ENCODE results near the gene YTHDF1. TPM values are rescaled to one million over a fixed set of nuclear protein-coding genes. Genes with fewer than 3 reads are reported as not detected.

Gene YTHDF1
- total RNA-seq, 1 experiment from 2014 or later: 196 TPM

GRCh38 chr20:63188159-63188442 lies 27.8 kb downstream of the YTHDF1 start:
- no peak for DNase-seq
- H3K9me3 Mint-ChIP-seq (ENCODE audit: unreplicated experiment): no peaks in the 10 kb centered on the region
- ChIA-PET CTCF (no interaction called here), POLR2A (no interaction called here)
- H3K27me3 ChIP-seq (replicated peaks; ENCODE audit: control insufficient read depth, insufficient read depth, low read length): no peaks in the 10 kb centered on the region
- H3K27me3 Mint-ChIP-seq (ENCODE audit: insufficient read depth, unreplicated experiment): no peaks in the 10 kb centered on the region
- no peak overlapping the region for H3K27ac Mint-ChIP-seq (ENCODE audit: unreplicated experiment)
- peaks cover 10% of the 10 kb centered on the region for H3K36me3 Mint-ChIP-seq (ENCODE audit: insufficient read depth, unreplicated experiment)
- peaks cover 7% of the 10 kb centered on the region; the same call in 1 of the 2 replicates for H3K9me3 ChIP-seq
- H3K4me1 Mint-ChIP-seq (ENCODE audit: low read depth, unreplicated experiment): peaks cover 6% of the 10 kb centered on the region
- no peak overlapping the region for H3K4me3 Mint-ChIP-seq (ENCODE audit: unreplicated experiment)
- no peak overlapping the region for H3K4me3 ChIP-seq (ENCODE audit: low read depth, low read length)
- H3K4me1 ChIP-seq: 0 out of 2 replicates have a peak, but pooled peaks cover 6% of the 10 kb centered on the region
- intact Hi-C loops (cut with micrococcal nuclease; ENCODE audit: unreplicated experiment): no loop called here
- no peak for TF ChIP-seq CTCF (IDR thresholded peaks at IDR 0.05; ENCODE audit: insufficient read depth in 1 of 2, low read depth in 1 of 2, low read length in 1 of 2, severe bottlenecking in 1 of 2, unreplicated experiment in 1 of 2)
- BruUV-seq (replicated peaks): no TSS peak
- no peaks in the 10 kb centered on the region for H3K36me3 ChIP-seq (ENCODE audit: control insufficient read depth, insufficient read depth, low read length)

GRCh38 chr20:63187338-63188158 lies 28.4 kb downstream of the YTHDF1 start:
- H3K27ac Mint-ChIP-seq (ENCODE audit: unreplicated experiment): peak overlapping the region; percentile 6
- no peak overlapping the region for H3K4me3 ChIP-seq (ENCODE audit: low read depth, low read length)
- CTCF ChIA-PET: no interaction called here
- intact Hi-C loops (cut with micrococcal nuclease; ENCODE audit: unreplicated experiment): no loop called here
- no peak for TF ChIP-seq CTCF (IDR thresholded peaks at IDR 0.05; ENCODE audit: insufficient read depth in 1 of 2, low read depth in 1 of 2, low read length in 1 of 2, severe bottlenecking in 1 of 2, unreplicated experiment in 1 of 2)
- POLR2A ChIA-PET: no interaction called here
- H3K27me3 ChIP-seq (replicated peaks; ENCODE audit: control insufficient read depth, insufficient read depth, low read length): no peaks in the 10 kb centered on the region
- H3K36me3 Mint-ChIP-seq (ENCODE audit: insufficient read depth, unreplicated experiment): peaks cover 5% of the 10 kb centered on the region
- no peak overlapping the region for H3K4me3 Mint-ChIP-seq (ENCODE audit: unreplicated experiment)
- DNase-seq: no peak
- H3K4me1 Mint-ChIP-seq (ENCODE audit: low read depth, unreplicated experiment): peaks cover 6% of the 10 kb centered on the region
- no peaks in the 10 kb centered on the region for H3K36me3 ChIP-seq (ENCODE audit: control insufficient read depth, insufficient read depth, low read length)
- no peaks in the 10 kb centered on the region for H3K9me3 Mint-ChIP-seq (ENCODE audit: unreplicated experiment)
- no peaks in the 10 kb centered on the region for H3K27me3 Mint-ChIP-seq (ENCODE audit: insufficient read depth, unreplicated experiment)
- no TSS peak for BruUV-seq (replicated peaks)
- H3K9me3 ChIP-seq: peaks cover 7% of the 10 kb centered on the region; the same call in 1 of the 2 replicates
- H3K4me1 ChIP-seq: 0 out of 2 replicates have a peak, but pooled peaks cover 7% of the 10 kb centered on the region

- intact Hi-C loops (cut with micrococcal nuclease; ENCODE audit: unreplicated experiment): no loop called here
- DNase-seq: no peak
Measured at GRCh38 chr20:63186528-63187316, 29.2 kb downstream of the YTHDF1 start.

More at GRCh38 chr20:63186528-63187316, 29.2 kb downstream of the YTHDF1 start:
- Mint-ChIP-seq H3K9me3 (ENCODE audit: unreplicated experiment) (no peaks in the 10 kb centered on the region), H3K27me3 (ENCODE audit: insufficient read depth, unreplicated experiment) (no peaks in the 10 kb centered on the region), H3K27ac (ENCODE audit: unreplicated experiment) (no peak overlapping the region), H3K4me1 (ENCODE audit: low read depth, unreplicated experiment) (peaks cover 6% of the 10 kb centered on the region), H3K36me3 (ENCODE audit: insufficient read depth, unreplicated experiment) (no peaks in the 10 kb centered on the region), H3K4me3 (ENCODE audit: unreplicated experiment) (no peak overlapping the region)
- H3K9me3 ChIP-seq: peaks cover 7% of the 10 kb centered on the region; the same call in 1 of the 2 replicates
- no peaks in the 10 kb centered on the region for H3K27me3 ChIP-seq (replicated peaks; ENCODE audit: control insufficient read depth, insufficient read depth, low read length)
- no peaks in the 10 kb centered on the region for H3K36me3 ChIP-seq (ENCODE audit: control insufficient read depth, insufficient read depth, low read length)
- no TSS peak for BruUV-seq (replicated peaks)
- H3K4me3 ChIP-seq (ENCODE audit: low read depth, low read length): no peak overlapping the region
- H3K4me1 ChIP-seq: 0 out of 2 replicates have a peak, but pooled peaks cover 7% of the 10 kb centered on the region
- ChIA-PET CTCF (no interaction called here), POLR2A (no interaction called here)
- TF ChIP-seq CTCF (IDR thresholded peaks at IDR 0.05; ENCODE audit: insufficient read depth in 1 of 2, low read depth in 1 of 2, low read length in 1 of 2, severe bottlenecking in 1 of 2, unreplicated experiment in 1 of 2): peak in 1 of 2 experiments; percentile 18

Data from Caco-2 (cell line).